ENCODE data around the gene DNAJB8. TPM values are rescaled to one million over a fixed set of nuclear protein-coding genes. Genes with fewer than 3 reads are reported as not detected.
A peak's percentile ranks its signal among the peaks of the same experiment; 100 is the strongest.

The DNAJB8 gene
- total and polyA plus RNA-seq, 9 of the 15 experiments (the other 6 are each of a cell fraction or from before 2014, with no cell fraction given) = not detected

GRCh38 chr3:128462341-128462910 is 4.3 kb downstream of the DNAJB8 start:
- DNase-seq (ENCODE audit: extremely low read depth in 1 of 4, low spot score in 3 of 4) = no peak
- CTCF ChIA-PET (ENCODE audit: low intra/inter-chr PET ratio) = no interaction called here
- H2AFZ ChIP-seq (ENCODE audit: low read depth, low read length) = no peak overlapping the region
- no peak overlapping the region for H3K4me3 ChIP-seq
- ATAC-seq = no peak
- peaks cover 4 to 36% of the 10 kb centered on the region in 2 experiments; a peak in 4 of 5 replicates for H3K4me1 ChIP-seq (replicated peaks in 1 of 2; ENCODE audit: control insufficient read depth in 2 of 2, insufficient read depth in 2 of 2, low read length in 2 of 2)
- no peaks in the 10 kb centered on the region for H3K36me3 ChIP-seq (ENCODE audit: control insufficient read depth, insufficient read depth, low read length)
- 76% methylated on average over 17 of the region's 23 CpGs for WGBS (ENCODE audit: insufficient coverage, low coverage, missing lambda C conversion rate)
- no TSS peak for BruUV-seq (replicated peaks)
- peak overlapping the region in 1 of 2 experiments; percentile 64; a peak in 2 of 4 replicates for H3K9ac ChIP-seq (ENCODE audit: insufficient read depth in 1 of 2, low read depth in 2 of 2, low read length in 2 of 2)
- in situ Hi-C loops (cut with MboI) (no loop called here), intact Hi-C loops (cut with micrococcal nuclease) (no loop called here)
- peaks cover 4 to 21% of the 10 kb centered on the region in 2 experiments; a peak in 4 of 5 replicates for H3K27me3 ChIP-seq (ENCODE audit: control insufficient read depth in 2 of 2, insufficient read depth in 2 of 2, low read length in 2 of 2)
- no peak overlapping the region for H3K4me2 ChIP-seq (ENCODE audit: insufficient read depth, low read length)
- no peaks in the 10 kb centered on the region for H3K79me2 ChIP-seq (ENCODE audit: control insufficient read depth, insufficient read depth, low read length)
- no peaks in the 10 kb centered on the region for H4K20me1 ChIP-seq (replicated peaks; ENCODE audit: control insufficient read depth, insufficient read depth, low read length)
- POLR2A ChIA-PET = interaction anchor here (0.6 to 2.8 kb wide), 4 partner anchors 10 to 49 kb away, joined by 3 to 20 read pairs (median 4); no protein-coding TSS in a partner anchor
- no peak for FAIRE-seq
- no peaks in the 10 kb centered on the region for H3K9me3 ChIP-seq (replicated peaks; ENCODE audit: control insufficient read depth, insufficient read depth, low read depth, low read length)
- no peaks in the 10 kb centered on the region for H3K9me1 ChIP-seq (ENCODE audit: control insufficient read depth, insufficient read depth, low read length)
- H3K27ac ChIP-seq (ENCODE audit: extremely low read depth, low read depth, low read length) = no peak overlapping the region
- TF ChIP-seq HLTF (IDR thresholded peaks at IDR 0.05) (no peak), HIVEP1 (CRISPR knock-in tag; IDR thresholded peaks at IDR 0.05) (no peak), GMEB1 (CRISPR knock-in tag; IDR thresholded peaks at IDR 0.05) (no peak), ESRRB (CRISPR knock-in tag; IDR thresholded peaks at IDR 0.05; ENCODE audit: borderline replicate concordance) (no peak), HNRNPK (IDR thresholded peaks at IDR 0.05; ENCODE audit: low read depth, low read length, poor library complexity, severe bottlenecking) (no peak), HDAC6 (IDR thresholded peaks at IDR 0.05; ENCODE audit: low read depth, low read length) (no peak), MYC (IDR thresholded peaks at IDR 0.05; ENCODE audit: low read depth, low read length) (no peak), MYC (CRISPR knock-in tag; IDR thresholded peaks at IDR 0.05; ENCODE audit: borderline replicate concordance, low read depth) (no peak), ETS1 (conservative IDR thresholded peaks at IDR 0.05; ENCODE audit: control insufficient read depth, low read depth, low read length) (no peak), SOX6 (IDR thresholded peaks at IDR 0.05) (no peak), ZNF785 (CRISPR knock-in tag; IDR thresholded peaks at IDR 0.05) (no peak), SMARCA4 (IDR thresholded peaks at IDR 0.05) (no peak)
- TF ChIP-seq, protein P1, sequence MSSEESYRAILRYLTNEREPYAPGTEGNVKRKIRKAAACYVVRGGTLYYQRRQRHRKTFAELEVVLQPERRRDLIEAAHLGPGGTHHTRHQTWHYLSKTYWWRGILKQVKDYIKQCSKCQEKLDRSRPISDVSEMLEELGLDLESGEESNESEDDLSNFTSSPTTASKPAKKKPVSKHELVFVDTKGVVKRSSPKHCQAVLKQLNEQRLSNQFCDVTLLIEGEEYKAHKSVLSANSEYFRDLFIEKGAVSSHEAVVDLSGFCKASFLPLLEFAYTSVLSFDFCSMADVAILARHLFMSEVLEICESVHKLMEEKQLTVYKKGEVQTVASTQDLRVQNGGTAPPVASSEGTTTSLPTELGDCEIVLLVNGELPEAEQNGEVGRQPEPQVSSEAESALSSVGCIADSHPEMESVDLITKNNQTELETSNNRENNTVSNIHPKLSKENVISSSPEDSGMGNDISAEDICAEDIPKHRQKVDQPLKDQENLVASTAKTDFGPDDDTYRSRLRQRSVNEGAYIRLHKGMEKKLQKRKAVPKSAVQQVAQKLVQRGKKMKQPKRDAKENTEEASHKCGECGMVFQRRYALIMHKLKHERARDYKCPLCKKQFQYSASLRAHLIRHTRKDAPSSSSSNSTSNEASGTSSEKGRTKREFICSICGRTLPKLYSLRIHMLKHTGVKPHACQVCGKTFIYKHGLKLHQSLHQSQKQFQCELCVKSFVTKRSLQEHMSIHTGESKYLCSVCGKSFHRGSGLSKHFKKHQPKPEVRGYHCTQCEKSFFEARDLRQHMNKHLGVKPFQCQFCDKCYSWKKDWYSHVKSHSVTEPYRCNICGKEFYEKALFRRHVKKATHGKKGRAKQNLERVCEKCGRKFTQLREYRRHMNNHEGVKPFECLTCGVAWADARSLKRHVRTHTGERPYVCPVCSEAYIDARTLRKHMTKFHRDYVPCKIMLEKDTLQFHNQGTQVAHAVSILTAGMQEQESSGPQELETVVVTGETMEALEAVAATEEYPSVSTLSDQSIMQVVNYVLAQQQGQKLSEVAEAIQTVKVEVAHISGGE (CRISPR knock-in tag; IDR thresholded peaks at IDR 0.05) = no peak
- TF ChIP-seq, protein P2, sequence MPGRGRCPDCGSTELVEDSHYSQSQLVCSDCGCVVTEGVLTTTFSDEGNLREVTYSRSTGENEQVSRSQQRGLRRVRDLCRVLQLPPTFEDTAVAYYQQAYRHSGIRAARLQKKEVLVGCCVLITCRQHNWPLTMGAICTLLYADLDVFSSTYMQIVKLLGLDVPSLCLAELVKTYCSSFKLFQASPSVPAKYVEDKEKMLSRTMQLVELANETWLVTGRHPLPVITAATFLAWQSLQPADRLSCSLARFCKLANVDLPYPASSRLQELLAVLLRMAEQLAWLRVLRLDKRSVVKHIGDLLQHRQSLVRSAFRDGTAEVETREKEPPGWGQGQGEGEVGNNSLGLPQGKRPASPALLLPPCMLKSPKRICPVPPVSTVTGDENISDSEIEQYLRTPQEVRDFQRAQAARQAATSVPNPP (IDR thresholded peaks at IDR 0.05; ENCODE audit: borderline replicate concordance, insufficient read depth, insufficient read length) = no peak

Data from K562 (cell line).